Hepatocyte (in vitro differentiated cells): ENCODE measurements around the gene HAVCR1. TPM values are rescaled to one million over a fixed set of nuclear protein-coding genes. Genes with fewer than 3 reads are reported as not detected.
A peak's percentile ranks its signal among the peaks of the same experiment; 100 is the strongest.

ENCODE experiments used
- DNase-seq: peaks from one replicate; pipeline ENCODE4 v3.0.0-alpha.2; 2016; ENCODE audit warnings: low spot score
- H2AFZ ChIP-seq: fragments of 200-600 bp; sonication (generic); 2 replicates; pipeline ENCODE4 v1.6.0; 2016; ENCODE audit warnings: antibody characterized with exemption, mild to moderate bottlenecking
- H3K27ac ChIP-seq: fragments of 200-600 bp; sonication (generic); 2 replicates; pipeline ENCODE4 v1.5.1; 2016; ENCODE audit warnings: mild to moderate bottlenecking
- H3K27me3 ChIP-seq: fragments of 200-600 bp; sonication (generic); 2 replicates; pipeline ENCODE4 v1.6.1; 2016
- H3K36me3 ChIP-seq: fragments of 200-600 bp; sonication (generic); replicated peaks from 2 replicates; pipeline ENCODE4 v1.5.1; 2016; ENCODE audit warnings: low read depth; ENCODE audit not compliant: insufficient read depth
- H3K4me1 ChIP-seq: fragments of 200-600 bp; sonication (generic); 2 replicates; pipeline ENCODE4 v1.5.1; 2016; ENCODE audit warnings: mild to moderate bottlenecking, moderate library complexity; ENCODE audit not compliant: insufficient read depth
- H3K4me2 ChIP-seq: fragments of 200-600 bp; sonication (generic); 2 replicates; pipeline ENCODE4 v1.6.0; 2016
- H3K4me3 ChIP-seq: fragments of 200-600 bp; sonication (generic); 2 replicates; pipeline ENCODE4 v1.5.1; 2016; ENCODE audit warnings: mild to moderate bottlenecking
- H3K79me2 ChIP-seq: fragments of 200-600 bp; sonication (generic); 2 replicates; pipeline ENCODE4 v1.6.0; 2017; ENCODE audit warnings: mild to moderate bottlenecking
- H3K9me2 ChIP-seq: fragments of 200-600 bp; sonication (generic); replicated peaks from 2 replicates; pipeline ENCODE4 v1.6.0; 2017; ENCODE audit warnings: mild to moderate bottlenecking; ENCODE audit not compliant: insufficient read depth
- H3K9me3 ChIP-seq: fragments of 200-600 bp; sonication (generic); 2 replicates; pipeline ENCODE4 v1.5.1; 2016; ENCODE audit warnings: low read depth, mild to moderate bottlenecking
- H4K20me1 ChIP-seq: fragments of 200-600 bp; sonication (generic); 2 replicates; pipeline ENCODE4 v1.6.0; 2016; ENCODE audit warnings: mild to moderate bottlenecking; ENCODE audit not compliant: insufficient read depth, poor library complexity, severe bottlenecking
- EZH2 ChIP-seq: fragments of 200-600 bp; sonication (generic); IDR thresholded peaks from 2 replicates; pipeline ENCODE4 v1.6.1; 2016; ENCODE audit warnings: antibody characterized with exemption, mild to moderate bottlenecking, borderline replicate concordance
- EZH2phosphoT487 ChIP-seq: fragments of 200-600 bp; sonication (generic); IDR thresholded peaks from one replicate; pipeline ENCODE4 v1.6.1; 2018; ENCODE audit warnings: antibody characterized with exemption, mild to moderate bottlenecking, low read depth, moderate library complexity; ENCODE audit not compliant: unreplicated experiment, severe bottlenecking
- WGBS: methylation state at CpG from one replicate; pipeline ENCODE4 v1.1.6; 2016; ENCODE audit warnings: low lambda C conversion rate; ENCODE audit errors: missing lambda C conversion rate; 5-methylcytosine and 5-hydroxymethylcytosine counted together
- polyA plus RNA-seq: library from polyadenylated mRNA; unstranded; fragments of >200 nt; fragmentation: Nextera tagmentation; extraction: Ambion mirVana; gene quantifications from 2 replicates; pipeline ENCODE4 v1.2.1, GENCODE V29; 2016
- total RNA-seq: library from RNA; depleted of rRNA; stranded (reverse); fragments of >200 nt; gene quantifications from 2 replicates; pipeline ENCODE4 v1.2.3, GENCODE V29; 2014
- TF ChIP-seq, protein P1 (sequence below): fragments of 200-600 bp; sonication (generic); IDR thresholded peaks from 2 replicates; pipeline ENCODE4 v1.5.1; 2016; ENCODE audit warnings: antibody characterized with exemption, mild to moderate bottlenecking; ENCODE audit not compliant: poor library complexity

The HAVCR1 gene
- total and polyA plus RNA-seq, 2 experiments from 2014 or later = 2.1 to 9.5 TPM

DNA sequence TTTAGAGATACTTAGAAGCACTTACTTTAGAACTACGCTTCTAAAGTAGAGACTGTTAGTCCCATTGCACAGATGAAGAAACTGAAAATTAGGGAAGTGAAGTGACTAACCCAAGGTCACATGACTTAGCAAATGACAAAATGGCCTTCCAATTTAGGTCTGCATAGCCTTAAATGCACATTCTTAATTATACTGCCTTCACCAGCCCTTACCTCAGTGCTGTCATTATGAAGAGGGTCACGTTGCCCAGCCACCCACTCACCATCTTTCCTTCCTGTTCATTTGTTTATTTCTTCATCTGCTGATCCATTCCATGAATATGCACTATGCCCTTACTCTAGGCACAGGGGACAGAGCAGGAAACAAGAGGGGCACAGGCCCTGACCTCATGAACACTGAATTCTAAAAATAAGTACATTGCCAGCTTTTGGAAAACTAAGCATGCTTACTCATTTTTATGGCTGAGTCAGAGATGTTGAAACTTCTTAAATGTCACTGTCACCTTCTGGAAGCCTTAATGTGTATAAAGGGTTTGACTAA lies 41.3 kb upstream of the HAVCR1 start:
- WGBS = 82% methylated on average over 2 of the region's 2 CpGs
- Histone ChIP-seq H3K4me2 (no peak overlapping the region), H3K9me3 (no peaks in the 10 kb centered on the region), H4K20me1 (no peaks in the 10 kb centered on the region), H3K27ac (no peak overlapping the region), H3K79me2 (no peaks in the 10 kb centered on the region), H3K27me3 (no peaks in the 10 kb centered on the region), H3K4me3 (no peak overlapping the region), H3K4me1 (no peaks in the 10 kb centered on the region), H3K36me3 (no peaks in the 10 kb centered on the region), H3K9me2 (no peaks in the 10 kb centered on the region), H2AFZ (no peak overlapping the region)
- TF ChIP-seq EZH2phosphoT487 (no peak), EZH2 (no peak)
- TF ChIP-seq, protein P1, sequence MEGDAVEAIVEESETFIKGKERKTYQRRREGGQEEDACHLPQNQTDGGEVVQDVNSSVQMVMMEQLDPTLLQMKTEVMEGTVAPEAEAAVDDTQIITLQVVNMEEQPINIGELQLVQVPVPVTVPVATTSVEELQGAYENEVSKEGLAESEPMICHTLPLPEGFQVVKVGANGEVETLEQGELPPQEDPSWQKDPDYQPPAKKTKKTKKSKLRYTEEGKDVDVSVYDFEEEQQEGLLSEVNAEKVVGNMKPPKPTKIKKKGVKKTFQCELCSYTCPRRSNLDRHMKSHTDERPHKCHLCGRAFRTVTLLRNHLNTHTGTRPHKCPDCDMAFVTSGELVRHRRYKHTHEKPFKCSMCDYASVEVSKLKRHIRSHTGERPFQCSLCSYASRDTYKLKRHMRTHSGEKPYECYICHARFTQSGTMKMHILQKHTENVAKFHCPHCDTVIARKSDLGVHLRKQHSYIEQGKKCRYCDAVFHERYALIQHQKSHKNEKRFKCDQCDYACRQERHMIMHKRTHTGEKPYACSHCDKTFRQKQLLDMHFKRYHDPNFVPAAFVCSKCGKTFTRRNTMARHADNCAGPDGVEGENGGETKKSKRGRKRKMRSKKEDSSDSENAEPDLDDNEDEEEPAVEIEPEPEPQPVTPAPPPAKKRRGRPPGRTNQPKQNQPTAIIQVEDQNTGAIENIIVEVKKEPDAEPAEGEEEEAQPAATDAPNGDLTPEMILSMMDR = no peak
- DNase-seq = no peak

DNA sequence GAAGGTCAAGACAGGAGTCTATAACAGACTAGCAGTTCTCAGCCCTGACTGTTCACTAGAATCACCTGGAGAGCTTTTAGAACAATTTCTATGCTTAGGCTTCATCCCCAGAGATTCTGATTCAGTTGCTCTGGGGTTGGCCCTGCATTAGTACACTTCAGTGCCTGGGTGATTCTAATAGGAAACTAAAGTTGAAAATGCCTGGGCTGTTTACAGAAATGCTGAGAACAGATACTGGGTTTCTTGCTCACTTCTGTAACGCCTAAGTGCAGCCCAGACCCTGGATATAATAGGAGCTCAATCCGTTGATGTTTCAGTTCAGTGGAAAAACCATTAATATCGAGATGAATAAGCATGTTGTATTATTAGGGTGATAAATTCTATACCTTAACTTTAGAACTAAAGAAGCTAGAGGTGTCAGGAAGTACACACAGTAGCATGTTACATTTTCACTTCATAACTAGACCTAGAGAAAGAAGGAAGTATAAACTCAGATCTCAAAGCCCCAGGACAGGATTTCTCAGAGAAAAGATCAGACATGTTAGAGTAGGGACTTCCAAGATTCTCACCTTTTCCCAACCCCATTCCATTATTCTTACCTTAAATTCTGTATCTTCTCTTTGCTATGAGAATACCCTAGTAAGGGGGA lies 29.6 kb upstream of the HAVCR1 start:
- no peaks in the 10 kb centered on the region for H3K79me2 ChIP-seq
- no peak overlapping the region for H3K4me3 ChIP-seq
- WGBS = 68% methylated on average over 3 of the region's 3 CpGs
- H3K27me3 ChIP-seq = no peaks in the 10 kb centered on the region
- no peaks in the 10 kb centered on the region for H3K36me3 ChIP-seq
- no peak overlapping the region for H3K4me2 ChIP-seq
- H3K9me2 ChIP-seq = no peaks in the 10 kb centered on the region
- DNase-seq = no peak
- no peaks in the 10 kb centered on the region for H3K9me3 ChIP-seq
- H3K4me1 ChIP-seq = no peaks in the 10 kb centered on the region
- peak overlapping the region; percentile 25 for H3K27ac ChIP-seq
- no peaks in the 10 kb centered on the region for H4K20me1 ChIP-seq
- no peak for TF ChIP-seq EZH2phosphoT487
- no peak for TF ChIP-seq EZH2
- TF ChIP-seq, protein P1 = no peak
- H2AFZ ChIP-seq = no peak overlapping the region

DNA sequence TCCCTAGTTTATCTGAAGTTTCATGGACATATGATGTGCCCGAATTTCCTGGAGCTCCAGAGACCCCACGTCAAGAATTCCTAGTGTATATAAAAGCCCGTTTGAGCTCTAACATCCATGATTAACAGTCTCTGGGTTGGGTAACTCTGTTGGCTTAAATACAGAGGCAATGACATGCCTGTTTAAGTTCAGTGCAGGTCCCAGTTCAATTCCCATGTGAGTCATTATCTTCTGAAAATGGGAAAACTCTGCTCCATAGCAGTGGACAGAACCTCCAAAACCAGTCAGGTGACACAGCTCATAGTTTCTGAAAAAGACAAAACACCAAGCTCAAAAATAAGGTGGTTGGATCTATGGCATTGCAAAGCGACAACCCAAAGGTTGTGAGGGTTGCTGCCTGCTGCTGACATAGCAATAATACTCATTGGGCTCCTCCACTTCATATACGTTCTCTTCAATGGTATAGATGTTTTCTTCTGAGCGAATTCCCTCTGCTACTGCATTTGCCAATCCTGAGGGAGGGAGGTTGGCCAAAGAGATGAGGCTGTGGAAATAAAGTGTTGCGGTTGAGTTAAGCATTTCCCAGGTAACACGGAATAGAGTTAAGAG lies 27.9 kb upstream of the HAVCR1 start:
- H3K4me1 ChIP-seq = no peaks in the 10 kb centered on the region
- H3K27ac ChIP-seq = no peak overlapping the region
- no peak for DNase-seq
- no peaks in the 10 kb centered on the region for H3K9me3 ChIP-seq
- no peak overlapping the region for H3K4me2 ChIP-seq
- no peaks in the 10 kb centered on the region for H3K79me2 ChIP-seq
- H3K36me3 ChIP-seq = no peaks in the 10 kb centered on the region
- no peaks in the 10 kb centered on the region for H3K27me3 ChIP-seq
- H3K4me3 ChIP-seq = no peak overlapping the region
- no peaks in the 10 kb centered on the region for H3K9me2 ChIP-seq
- H2AFZ ChIP-seq = no peak overlapping the region
- 91% methylated on average over 8 of the region's 8 CpGs for WGBS
- TF ChIP-seq EZH2phosphoT487 = no peak
- TF ChIP-seq EZH2 = no peak
- TF ChIP-seq, protein P1 = no peak
- H4K20me1 ChIP-seq = no peaks in the 10 kb centered on the region
